Measurements from ENCODE around the gene SNRPB2.

DNA sequence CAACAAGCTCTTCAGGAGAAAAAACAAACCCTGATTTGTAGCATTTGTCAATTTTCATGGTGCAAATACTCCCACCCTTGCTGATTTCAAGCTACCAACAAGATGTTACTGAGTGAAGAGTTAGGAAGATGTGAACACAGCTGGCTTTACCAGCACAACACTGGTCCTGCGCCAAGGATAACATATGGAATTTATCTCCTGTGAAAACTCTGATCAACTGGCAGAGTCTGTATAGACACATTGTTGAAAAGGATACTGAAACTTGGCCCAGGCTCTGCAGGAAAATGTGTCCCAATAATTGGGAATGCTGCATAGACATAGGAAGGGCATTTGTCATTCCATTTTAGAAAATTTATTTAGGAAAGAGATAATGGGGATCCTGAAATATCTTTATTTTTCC is 47.3 kb downstream of the SNRPB2 start:
- TF ChIP-seq, protein P1, sequence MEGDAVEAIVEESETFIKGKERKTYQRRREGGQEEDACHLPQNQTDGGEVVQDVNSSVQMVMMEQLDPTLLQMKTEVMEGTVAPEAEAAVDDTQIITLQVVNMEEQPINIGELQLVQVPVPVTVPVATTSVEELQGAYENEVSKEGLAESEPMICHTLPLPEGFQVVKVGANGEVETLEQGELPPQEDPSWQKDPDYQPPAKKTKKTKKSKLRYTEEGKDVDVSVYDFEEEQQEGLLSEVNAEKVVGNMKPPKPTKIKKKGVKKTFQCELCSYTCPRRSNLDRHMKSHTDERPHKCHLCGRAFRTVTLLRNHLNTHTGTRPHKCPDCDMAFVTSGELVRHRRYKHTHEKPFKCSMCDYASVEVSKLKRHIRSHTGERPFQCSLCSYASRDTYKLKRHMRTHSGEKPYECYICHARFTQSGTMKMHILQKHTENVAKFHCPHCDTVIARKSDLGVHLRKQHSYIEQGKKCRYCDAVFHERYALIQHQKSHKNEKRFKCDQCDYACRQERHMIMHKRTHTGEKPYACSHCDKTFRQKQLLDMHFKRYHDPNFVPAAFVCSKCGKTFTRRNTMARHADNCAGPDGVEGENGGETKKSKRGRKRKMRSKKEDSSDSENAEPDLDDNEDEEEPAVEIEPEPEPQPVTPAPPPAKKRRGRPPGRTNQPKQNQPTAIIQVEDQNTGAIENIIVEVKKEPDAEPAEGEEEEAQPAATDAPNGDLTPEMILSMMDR (optimal IDR thresholded peaks at IDR 0.05 in 1 of 3, IDR thresholded peaks at IDR 0.05 in 1 of 3, conservative IDR thresholded peaks at IDR 0.05 in 1 of 3; ENCODE audit: extremely low read depth in 1 of 3, insufficient read depth in 2 of 3, low read length in 3 of 3) = no peak
- TF ChIP-seq EZH2 (IDR thresholded peaks at IDR 0.05; ENCODE audit: low read length) = no peak

All from keratinocyte (primary cell).